ENCODE measurements around the gene CELF4. TPM values are rescaled to one million over a fixed set of nuclear protein-coding genes. Genes with fewer than 3 reads are reported as not detected.

CELF4 gene
- total RNA-seq, 4 donors from 2014 or later = not detected

GRCh38 chr18:37578886-37579513 lies 13.4 kb upstream of the CELF4 start:
- WGBS, 2 donors = 24 to 25% methylated on average over 14 of the region's 14 CpGs
- H3K36me3 ChIP-seq = no peaks in the 10 kb centered on the region
- no peak for TF ChIP-seq POLR2A (IDR thresholded peaks at IDR 0.05)
- TF ChIP-seq, protein P1, sequence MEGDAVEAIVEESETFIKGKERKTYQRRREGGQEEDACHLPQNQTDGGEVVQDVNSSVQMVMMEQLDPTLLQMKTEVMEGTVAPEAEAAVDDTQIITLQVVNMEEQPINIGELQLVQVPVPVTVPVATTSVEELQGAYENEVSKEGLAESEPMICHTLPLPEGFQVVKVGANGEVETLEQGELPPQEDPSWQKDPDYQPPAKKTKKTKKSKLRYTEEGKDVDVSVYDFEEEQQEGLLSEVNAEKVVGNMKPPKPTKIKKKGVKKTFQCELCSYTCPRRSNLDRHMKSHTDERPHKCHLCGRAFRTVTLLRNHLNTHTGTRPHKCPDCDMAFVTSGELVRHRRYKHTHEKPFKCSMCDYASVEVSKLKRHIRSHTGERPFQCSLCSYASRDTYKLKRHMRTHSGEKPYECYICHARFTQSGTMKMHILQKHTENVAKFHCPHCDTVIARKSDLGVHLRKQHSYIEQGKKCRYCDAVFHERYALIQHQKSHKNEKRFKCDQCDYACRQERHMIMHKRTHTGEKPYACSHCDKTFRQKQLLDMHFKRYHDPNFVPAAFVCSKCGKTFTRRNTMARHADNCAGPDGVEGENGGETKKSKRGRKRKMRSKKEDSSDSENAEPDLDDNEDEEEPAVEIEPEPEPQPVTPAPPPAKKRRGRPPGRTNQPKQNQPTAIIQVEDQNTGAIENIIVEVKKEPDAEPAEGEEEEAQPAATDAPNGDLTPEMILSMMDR (IDR thresholded peaks at IDR 0.05) = peak in 3 of 5 experiments; percentile 21 to 37 (median 33)
- TF ChIP-seq EP300 (IDR thresholded peaks at IDR 0.05) = no peak
- no peak overlapping the region for H3K27ac ChIP-seq
- H3K9me3 ChIP-seq = no peaks in the 10 kb centered on the region
- H3K4me3 ChIP-seq = no peak overlapping the region
- peaks cover 0 to 13% of the 10 kb centered on the region in 2 donors for H3K27me3 ChIP-seq
- DNase-seq (ENCODE audit: low spot score in 2 of 2) = no peak
- peaks cover 0 to 11% (median 0%) of the 10 kb centered on the region in 4 donors for H3K4me1 ChIP-seq

DNA sequence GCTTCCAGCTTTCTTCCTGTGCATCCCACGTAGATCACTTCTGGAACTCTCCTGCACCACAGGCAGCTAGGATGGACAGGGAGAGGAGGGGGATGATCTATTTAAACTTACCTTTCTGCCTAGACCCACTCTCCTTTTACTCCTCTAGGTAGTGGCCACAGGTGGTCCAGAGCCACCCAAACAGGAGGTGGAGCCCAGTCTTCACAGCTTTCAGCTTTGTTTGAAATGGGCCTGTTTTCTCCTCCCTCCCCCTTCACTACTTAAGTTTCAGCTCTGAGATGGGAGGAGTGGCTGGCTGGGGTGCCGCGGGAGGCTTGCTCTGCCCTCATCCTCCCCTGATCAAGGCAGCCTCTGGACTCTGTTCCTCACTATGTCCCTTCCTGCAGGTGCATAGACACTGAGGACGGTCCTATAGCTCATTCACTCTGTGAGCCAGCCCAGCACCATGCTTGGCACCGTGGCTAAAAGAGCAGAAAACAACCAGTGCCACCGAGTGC lies 12.6 kb upstream of the CELF4 start:
- Histone ChIP-seq H3K4me3 (no peak overlapping the region), H3K9me3 (no peaks in the 10 kb centered on the region), H3K4me1 (peaks cover 0 to 11% (median 0%) of the 10 kb centered on the region in 4 donors), H3K27me3 (peaks cover 0 to 13% of the 10 kb centered on the region in 2 donors), H3K36me3 (no peaks in the 10 kb centered on the region), H3K27ac (no peak overlapping the region)
- DNase-seq (ENCODE audit: low spot score in 2 of 2) = no peak
- TF ChIP-seq POLR2A (IDR thresholded peaks at IDR 0.05) (no peak), EP300 (IDR thresholded peaks at IDR 0.05) (no peak)
- TF ChIP-seq, protein P1 (IDR thresholded peaks at IDR 0.05) = no peak
- 35 to 36% methylated on average over 6 of the region's 6 CpGs for WGBS, 2 donors

DNA sequence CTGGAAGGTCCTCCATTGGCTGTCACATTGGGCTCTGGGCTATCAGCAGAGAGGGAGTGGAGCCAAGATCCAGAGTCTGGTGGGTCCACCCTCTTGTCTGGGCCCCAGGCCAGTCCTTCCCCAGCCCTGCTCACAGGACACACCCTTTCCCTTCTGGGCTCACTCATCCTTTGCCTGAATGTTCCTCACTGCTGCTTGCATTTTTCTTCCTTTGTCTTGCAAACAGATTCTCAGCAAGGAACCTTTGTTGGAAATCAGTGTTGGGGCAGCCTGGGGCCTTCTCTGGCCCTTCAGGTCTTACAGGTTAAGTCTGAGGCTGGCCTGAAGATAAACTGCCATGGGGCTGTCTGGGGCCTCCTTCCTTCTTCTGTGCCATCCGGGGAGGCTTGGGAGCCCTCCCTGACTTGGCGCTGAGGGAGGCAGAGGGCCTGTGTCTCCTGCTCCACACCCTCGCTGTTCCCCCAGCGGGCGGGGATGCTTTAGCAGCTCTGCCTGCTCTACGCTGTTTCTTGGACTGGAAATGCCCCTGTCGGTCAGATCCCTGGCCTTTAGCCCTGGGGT lies 11.5 kb upstream of the CELF4 start:
- H3K27me3 ChIP-seq = peaks cover 0 to 18% of the 10 kb centered on the region in 2 donors
- DNase-seq (ENCODE audit: low spot score in 2 of 2) = no peak
- no peaks in the 10 kb centered on the region for H3K9me3 ChIP-seq
- H3K36me3 ChIP-seq = no peaks in the 10 kb centered on the region
- no peak overlapping the region for H3K4me3 ChIP-seq
- peaks cover 0 to 11% (median 0%) of the 10 kb centered on the region in 4 donors for H3K4me1 ChIP-seq
- 51 to 53% methylated on average over 7 of the region's 7 CpGs for WGBS, 2 donors
- TF ChIP-seq, protein P1 (IDR thresholded peaks at IDR 0.05) = no peak
- TF ChIP-seq EP300 (IDR thresholded peaks at IDR 0.05) = no peak
- H3K27ac ChIP-seq = no peak overlapping the region

DNA sequence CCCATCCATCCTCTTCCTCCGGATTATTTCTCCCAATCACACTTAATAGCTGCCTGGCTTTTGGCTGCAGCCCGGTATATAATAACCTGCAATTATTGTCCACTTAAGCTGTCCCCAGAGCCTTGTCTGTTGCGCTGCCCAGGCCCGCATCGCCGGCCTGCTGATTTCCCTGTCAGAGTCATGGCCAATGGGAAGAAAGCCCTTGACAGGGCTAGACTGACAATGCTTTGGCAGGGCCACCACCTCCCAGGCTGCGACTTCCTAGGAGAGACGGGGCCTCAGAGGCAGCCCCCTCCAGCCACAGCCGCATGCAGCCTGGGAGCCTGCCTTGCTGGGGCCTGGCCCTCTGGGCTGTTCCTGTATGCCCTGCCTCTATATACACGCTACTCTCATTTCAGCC lies 10.0 kb upstream of the CELF4 start:
- TF ChIP-seq, protein P1 (IDR thresholded peaks at IDR 0.05) = no peak
- no peak for TF ChIP-seq EP300 (IDR thresholded peaks at IDR 0.05)
- no peak for TF ChIP-seq POLR2A (IDR thresholded peaks at IDR 0.05)
- no peaks in the 10 kb centered on the region for H3K36me3 ChIP-seq
- H3K9me3 ChIP-seq = no peaks in the 10 kb centered on the region
- WGBS, 2 donors = 67 to 68% methylated on average over 10 of the region's 10 CpGs
- no peak overlapping the region for H3K27ac ChIP-seq
- H3K4me3 ChIP-seq = no peak overlapping the region
- DNase-seq (ENCODE audit: low spot score in 2 of 2) = no peak
- H3K27me3 ChIP-seq = peaks cover 0 to 29% of the 10 kb centered on the region in 2 donors
- H3K4me1 ChIP-seq = peaks cover 0 to 11% (median 0%) of the 10 kb centered on the region in 4 donors

- Histone ChIP-seq H3K4me3 (no peak overlapping the region), H3K27me3 (peaks cover 0 to 44% of the 10 kb centered on the region in 2 donors), H3K36me3 (no peaks in the 10 kb centered on the region), H3K27ac (no peak overlapping the region), H3K4me1 (peaks cover 0 to 7% (median 0%) of the 10 kb centered on the region in 4 donors), H3K9me3 (no peaks in the 10 kb centered on the region)
- DNase-seq (ENCODE audit: low spot score in 2 of 2) = no peak
- TF ChIP-seq EP300 (IDR thresholded peaks at IDR 0.05) (no peak), POLR2A (IDR thresholded peaks at IDR 0.05) (no peak)
- TF ChIP-seq, protein P1 (IDR thresholded peaks at IDR 0.05) = no peak
- 74 to 75% methylated on average over 7 of the region's 7 CpGs for WGBS, 2 donors
Measured at GRCh38 chr18:37574113-37574512, 8.5 kb upstream of the CELF4 start.
